ENCODE data around the gene ABHD16A.

DNA sequence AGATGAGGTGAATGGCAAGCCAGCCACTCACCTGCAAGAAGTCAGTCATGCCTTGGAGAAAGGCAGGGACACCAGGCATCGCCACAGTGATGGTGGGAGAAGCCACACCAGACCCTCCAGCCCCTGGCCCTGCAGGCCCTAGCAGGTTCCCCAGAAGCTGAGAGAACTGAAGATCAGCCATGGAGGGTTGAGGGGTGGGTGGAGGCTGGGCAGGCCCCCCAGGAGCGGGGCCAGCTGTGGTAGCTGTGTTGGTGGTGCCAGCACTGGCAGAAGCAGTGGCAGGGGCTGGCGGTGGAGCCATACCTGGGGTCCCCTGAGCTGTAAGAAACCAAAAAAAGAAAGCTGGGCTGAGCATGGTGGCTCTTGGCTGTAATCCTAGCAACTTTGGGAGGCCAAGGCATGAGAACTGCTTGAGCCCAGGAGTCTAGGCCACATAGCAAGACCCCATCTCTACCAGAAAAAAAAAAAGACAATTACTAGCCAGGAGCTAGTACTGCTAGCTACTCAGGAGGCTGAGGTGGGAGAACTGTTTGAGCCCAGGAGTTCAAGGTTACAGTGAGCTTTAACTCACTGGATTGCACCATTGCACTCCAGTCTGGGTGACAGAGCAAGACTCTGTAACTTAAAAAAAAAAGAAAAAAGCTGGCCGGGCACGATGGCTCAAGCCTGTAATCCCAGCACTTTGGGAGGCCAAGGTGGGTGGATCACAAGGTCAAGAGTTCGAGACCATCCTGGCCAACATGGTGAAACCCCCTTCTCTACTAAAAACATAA, 60.1 kb downstream of the ABHD16A start:
- TF ChIP-seq, protein P1, sequence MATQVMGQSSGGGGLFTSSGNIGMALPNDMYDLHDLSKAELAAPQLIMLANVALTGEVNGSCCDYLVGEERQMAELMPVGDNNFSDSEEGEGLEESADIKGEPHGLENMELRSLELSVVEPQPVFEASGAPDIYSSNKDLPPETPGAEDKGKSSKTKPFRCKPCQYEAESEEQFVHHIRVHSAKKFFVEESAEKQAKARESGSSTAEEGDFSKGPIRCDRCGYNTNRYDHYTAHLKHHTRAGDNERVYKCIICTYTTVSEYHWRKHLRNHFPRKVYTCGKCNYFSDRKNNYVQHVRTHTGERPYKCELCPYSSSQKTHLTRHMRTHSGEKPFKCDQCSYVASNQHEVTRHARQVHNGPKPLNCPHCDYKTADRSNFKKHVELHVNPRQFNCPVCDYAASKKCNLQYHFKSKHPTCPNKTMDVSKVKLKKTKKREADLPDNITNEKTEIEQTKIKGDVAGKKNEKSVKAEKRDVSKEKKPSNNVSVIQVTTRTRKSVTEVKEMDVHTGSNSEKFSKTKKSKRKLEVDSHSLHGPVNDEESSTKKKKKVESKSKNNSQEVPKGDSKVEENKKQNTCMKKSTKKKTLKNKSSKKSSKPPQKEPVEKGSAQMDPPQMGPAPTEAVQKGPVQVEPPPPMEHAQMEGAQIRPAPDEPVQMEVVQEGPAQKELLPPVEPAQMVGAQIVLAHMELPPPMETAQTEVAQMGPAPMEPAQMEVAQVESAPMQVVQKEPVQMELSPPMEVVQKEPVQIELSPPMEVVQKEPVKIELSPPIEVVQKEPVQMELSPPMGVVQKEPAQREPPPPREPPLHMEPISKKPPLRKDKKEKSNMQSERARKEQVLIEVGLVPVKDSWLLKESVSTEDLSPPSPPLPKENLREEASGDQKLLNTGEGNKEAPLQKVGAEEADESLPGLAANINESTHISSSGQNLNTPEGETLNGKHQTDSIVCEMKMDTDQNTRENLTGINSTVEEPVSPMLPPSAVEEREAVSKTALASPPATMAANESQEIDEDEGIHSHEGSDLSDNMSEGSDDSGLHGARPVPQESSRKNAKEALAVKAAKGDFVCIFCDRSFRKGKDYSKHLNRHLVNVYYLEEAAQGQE (IDR thresholded peaks at IDR 0.05; ENCODE audit: borderline replicate concordance): no peak
- no peak for TF ChIP-seq EZH2 (IDR thresholded peaks at IDR 0.05; ENCODE audit: borderline replicate concordance, insufficient read depth, low read length, poor library complexity, severe bottlenecking)
- TF ChIP-seq, protein P2, sequence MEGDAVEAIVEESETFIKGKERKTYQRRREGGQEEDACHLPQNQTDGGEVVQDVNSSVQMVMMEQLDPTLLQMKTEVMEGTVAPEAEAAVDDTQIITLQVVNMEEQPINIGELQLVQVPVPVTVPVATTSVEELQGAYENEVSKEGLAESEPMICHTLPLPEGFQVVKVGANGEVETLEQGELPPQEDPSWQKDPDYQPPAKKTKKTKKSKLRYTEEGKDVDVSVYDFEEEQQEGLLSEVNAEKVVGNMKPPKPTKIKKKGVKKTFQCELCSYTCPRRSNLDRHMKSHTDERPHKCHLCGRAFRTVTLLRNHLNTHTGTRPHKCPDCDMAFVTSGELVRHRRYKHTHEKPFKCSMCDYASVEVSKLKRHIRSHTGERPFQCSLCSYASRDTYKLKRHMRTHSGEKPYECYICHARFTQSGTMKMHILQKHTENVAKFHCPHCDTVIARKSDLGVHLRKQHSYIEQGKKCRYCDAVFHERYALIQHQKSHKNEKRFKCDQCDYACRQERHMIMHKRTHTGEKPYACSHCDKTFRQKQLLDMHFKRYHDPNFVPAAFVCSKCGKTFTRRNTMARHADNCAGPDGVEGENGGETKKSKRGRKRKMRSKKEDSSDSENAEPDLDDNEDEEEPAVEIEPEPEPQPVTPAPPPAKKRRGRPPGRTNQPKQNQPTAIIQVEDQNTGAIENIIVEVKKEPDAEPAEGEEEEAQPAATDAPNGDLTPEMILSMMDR (IDR thresholded peaks at IDR 0.05; ENCODE audit: poor library complexity, severe bottlenecking): no peak
- TF ChIP-seq SMC3 (conservative IDR thresholded peaks at IDR 0.05; ENCODE audit: poor library complexity): no peak
- no peak for TF ChIP-seq TAF1 (IDR thresholded peaks at IDR 0.05; ENCODE audit: low read depth)
- TF ChIP-seq EP300 (conservative IDR thresholded peaks at IDR 0.05; ENCODE audit: poor library complexity, severe bottlenecking): no peak
- TF ChIP-seq RAD21 (conservative IDR thresholded peaks at IDR 0.05): no peak

Data from neural cell (in vitro differentiated cells).